ENCODE data around the gene APBB2. TPM values are rescaled to one million over a fixed set of nuclear protein-coding genes. Genes with fewer than 3 reads are reported as not detected.

Gene APBB2
- total and polyA plus RNA-seq, 10 of the 15 experiments (the other 5 are each of a cell fraction or from before 2014, with no cell fraction given), result 2.7 to 24.6 (median 19.0) TPM

- WGBS (ENCODE audit: insufficient coverage, insufficient replicate concordance, low lambda C conversion rate, missing lambda C conversion rate), result 27% methylated on average over 3 of the region's 3 CpGs
- FAIRE-seq (no peak), ATAC-seq (peak; percentile 63), DNase-seq (ENCODE audit: low read depth, low spot score) (peak; percentile 31)
- Histone ChIP-seq H3K36me3 (ENCODE audit: control insufficient read depth in 2 of 2, insufficient read depth in 2 of 2, low read length in 1 of 2) (no peaks in the 10 kb centered on the region), H3K4me1 (ENCODE audit: control insufficient read depth, insufficient read depth, low read length) (peaks cover 22% of the 10 kb centered on the region), H3K4me2 (ENCODE audit: control insufficient read depth, insufficient read depth) (no peak overlapping the region), H3K79me2 (ENCODE audit: control insufficient read depth, insufficient read depth, low read length) (peaks cover 22% of the 10 kb centered on the region), H3K9ac (ENCODE audit: control insufficient read depth, insufficient read depth, low read length) (no peak overlapping the region), H4K20me1 (ENCODE audit: control insufficient read depth, insufficient read depth) (no peaks in the 10 kb centered on the region), H3K27ac (ENCODE audit: control insufficient read depth, insufficient read depth) (peak overlapping the region; percentile 38), H3K4me3 (no peak overlapping the region), H3K9me3 (replicated peaks; ENCODE audit: control insufficient read depth, insufficient read depth, low read length) (peaks cover 2% of the 10 kb centered on the region; the same call in 1 of the 3 replicates), H2AFZ (ENCODE audit: control insufficient read depth, low read depth, low read length) (no peak overlapping the region), H3K27me3 (replicated peaks in 1 of 2; ENCODE audit: control insufficient read depth in 2 of 2, insufficient read depth in 2 of 2, low read length in 1 of 2) (no peaks in the 10 kb centered on the region)
- TF ChIP-seq MTA3 (IDR thresholded peaks at IDR 0.05; ENCODE audit: borderline replicate concordance, low read length) (no peak), JUNB (IDR thresholded peaks at IDR 0.05) (0 out of 2 replicates have a peak, but pooled peaks have one; percentile 20), MLLT1 (IDR thresholded peaks at IDR 0.05) (no peak), EED (IDR thresholded peaks at IDR 0.05; ENCODE audit: low read depth) (0 out of 2 replicates have a peak, but pooled peaks have one; percentile 18)
- ChIA-PET CTCF (interaction anchor here (1.3 kb wide), 1 partner anchor 77 kb away, joined by 3 read pairs; no protein-coding TSS in a partner anchor), SMC1A (ENCODE audit: uncharacterized antibody, unreplicated experiment) (interaction anchor here (1.6 to 1.9 kb wide), 2 partner anchors 10 to 28 kb away, joined by 4 to 5 read pairs; no protein-coding TSS in a partner anchor), RAD21 (ENCODE audit: unreplicated experiment) (no interaction called here), POLR2A (interaction anchor here (0.5 to 1.3 kb wide), 2 partner anchors 16 to 153 kb away, joined by 3 to 5 read pairs; no protein-coding TSS in a partner anchor)
- in situ Hi-C loops (cut with MboI), result no loop called here
- intact Hi-C loops (cut with micrococcal nuclease; ENCODE audit: unreplicated experiment), result loop anchor here (5.0 kb wide), 1 partner anchor 67 kb away; the partner anchor contains the start of gene APBB2
- no TSS peak for BruUV-seq (replicated peaks)
Measured at GRCh38 chr4:41145571-41146078, 68.7 kb downstream of the APBB2 start.

GRCh38 chr4:41144812-41145211 lies 69.5 kb downstream of the APBB2 start:
- Histone ChIP-seq H3K4me2 (ENCODE audit: control insufficient read depth, insufficient read depth) (no peak overlapping the region), H2AFZ (ENCODE audit: control insufficient read depth, low read depth, low read length) (no peak overlapping the region), H3K27me3 (replicated peaks in 1 of 2; ENCODE audit: control insufficient read depth in 2 of 2, insufficient read depth in 2 of 2, low read length in 1 of 2) (no peaks in the 10 kb centered on the region), H4K20me1 (ENCODE audit: control insufficient read depth, insufficient read depth) (no peaks in the 10 kb centered on the region), H3K4me3 (no peak overlapping the region), H3K36me3 (ENCODE audit: control insufficient read depth in 2 of 2, insufficient read depth in 2 of 2, low read length in 1 of 2) (no peaks in the 10 kb centered on the region), H3K9me3 (replicated peaks; ENCODE audit: control insufficient read depth, insufficient read depth, low read length) (peaks cover 2% of the 10 kb centered on the region; the same call in 1 of the 3 replicates), H3K9ac (ENCODE audit: control insufficient read depth, insufficient read depth, low read length) (no peak overlapping the region), H3K79me2 (ENCODE audit: control insufficient read depth, insufficient read depth, low read length) (peaks cover 22% of the 10 kb centered on the region), H3K27ac (ENCODE audit: control insufficient read depth, insufficient read depth) (peak overlapping the region; percentile 69), H3K4me1 (ENCODE audit: control insufficient read depth, insufficient read depth, low read length) (peaks cover 22% of the 10 kb centered on the region)
- FAIRE-seq, result no peak
- ChIA-PET CTCF (interaction anchor here (1.3 kb wide), 1 partner anchor 78 kb away, joined by 3 read pairs; no protein-coding TSS in a partner anchor), SMC1A (ENCODE audit: uncharacterized antibody, unreplicated experiment) (interaction anchor here (1.1 to 1.9 kb wide), 4 partner anchors 29 to 168 kb away, joined by 3 to 6 read pairs (median 4); partner anchors contain the start of gene APBB2), RAD21 (ENCODE audit: unreplicated experiment) (interaction anchor here (1.1 to 1.2 kb wide), 2 partner anchors 41 to 79 kb away, joined by 3 read pairs; no protein-coding TSS in a partner anchor), POLR2A (interaction anchor here (0.5 kb wide), 1 partner anchor 134 kb away, joined by 4 read pairs; no protein-coding TSS in a partner anchor)
- in situ Hi-C loops (cut with MboI) (no loop called here), intact Hi-C loops (cut with micrococcal nuclease; ENCODE audit: unreplicated experiment) (loop anchor here (5.0 kb wide), 1 partner anchor 67 kb away; the partner anchor contains the start of gene APBB2)
- no peak for ATAC-seq
- TF ChIP-seq PML (IDR thresholded peaks at IDR 0.05; ENCODE audit: low read length), result no peak
- no peak for TF ChIP-seq CBX3 (IDR thresholded peaks at IDR 0.05; ENCODE audit: borderline replicate concordance, low read depth)
- DNase-seq (ENCODE audit: low read depth, low spot score), result no peak
- WGBS (ENCODE audit: insufficient coverage, insufficient replicate concordance, low lambda C conversion rate, missing lambda C conversion rate), result 56% methylated on average over 5 of the region's 5 CpGs
- BruUV-seq (replicated peaks), result no TSS peak
